Right renal cortex interstitium (tissue), 3 donors: ENCODE results near the gene TAGLN2. TPM values are rescaled to one million over a fixed set of nuclear protein-coding genes. Genes with fewer than 3 reads are reported as not detected.
A peak's percentile ranks its signal among the peaks of the same experiment; 100 is the strongest.

Experiments used
- DNase-seq, 3 donors: peaks; one replicate each; pipeline ENCODE4 v3.0.0-alpha.2; 2013; ENCODE audit warnings: low read depth in 3 of 3, low spot score in 2 of 3
- polyA plus RNA-seq, 3 donors: library from polyadenylated mRNA; unstranded; fragments of 120-200 nt; gene quantifications; one replicate each; pipeline ENCODE4 v1.2.1, GENCODE V29; 2013; ENCODE audit not compliant: insufficient read length in 3 of 3

The TAGLN2 gene
- 100 to 1,000 TPM; 116 to 148 (median 133) TPM for polyA plus RNA-seq

- DNase-seq: peak in 1 of 3 donors; percentile 73
Measured at GRCh38 chr1:159924791-159925718, at the start of gene TAGLN2. Gene TAGLN2 (minus strand): TSS chr1:159925507. CDS start chr1:159920509, 4,998 bp downstream.

DNA sequence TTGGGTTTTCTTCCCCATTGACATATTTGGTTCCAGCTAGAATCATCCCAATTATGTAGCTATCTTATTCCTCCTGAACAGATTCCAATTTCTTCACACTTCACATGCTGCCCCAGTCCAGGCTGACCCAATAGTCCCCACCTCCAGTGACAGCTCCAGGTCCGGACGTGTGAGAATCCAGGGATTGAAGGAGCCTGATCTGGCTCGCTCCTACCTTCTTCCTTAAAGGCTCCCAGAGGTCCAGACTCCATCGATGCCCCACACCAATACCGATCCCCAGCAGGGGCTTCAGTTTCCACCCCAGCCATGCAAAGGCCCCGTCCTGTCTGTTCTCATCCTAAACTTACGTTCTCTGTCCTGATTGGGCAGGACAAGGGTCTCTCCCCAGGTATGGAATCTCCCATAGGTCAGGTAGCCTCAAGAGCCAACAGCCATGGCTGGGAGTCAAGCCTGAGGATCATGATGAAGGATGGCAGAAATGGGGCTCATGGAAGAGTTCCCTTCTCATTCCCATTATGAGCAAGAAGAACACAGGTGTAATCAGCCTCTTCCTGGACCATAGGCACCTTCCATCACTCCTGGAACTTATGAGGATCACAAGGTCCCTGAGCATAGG is 49.2 kb upstream of the TAGLN2 start:
- DNase-seq: no peak

GRCh38 chr1:159973350-159973940 is 48.1 kb upstream of the TAGLN2 start:
- no peak for DNase-seq

GRCh38 chr1:159972443-159973205 is 47.3 kb upstream of the TAGLN2 start:
- no peak for DNase-seq

DNA sequence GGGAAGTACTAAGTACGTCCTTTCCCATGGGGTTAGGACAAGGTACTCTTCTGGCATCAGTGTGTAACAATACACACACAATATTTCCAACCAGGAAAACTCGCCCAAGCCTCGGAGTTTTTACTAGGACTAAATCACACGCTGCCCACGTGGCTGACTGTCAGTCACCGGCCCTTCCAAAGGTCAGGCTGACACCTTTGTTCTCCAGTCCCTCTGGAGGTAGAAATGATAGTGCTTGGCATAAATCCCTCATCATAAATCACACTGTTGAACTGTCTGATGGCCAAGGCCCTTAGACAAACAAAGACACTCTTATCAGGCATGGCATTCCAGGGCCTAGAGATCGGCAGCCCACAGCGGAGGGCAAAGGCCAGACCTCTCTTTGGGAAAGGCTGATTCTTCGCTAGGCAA is 45.6 kb upstream of the TAGLN2 start:
- DNase-seq: no peak

GRCh38 chr1:159968901-159969300 is 43.6 kb upstream of the TAGLN2 start:
- no peak for DNase-seq

GRCh38 chr1:159965263-159965662 is 40.0 kb upstream of the TAGLN2 start:
- DNase-seq: no peak

DNA sequence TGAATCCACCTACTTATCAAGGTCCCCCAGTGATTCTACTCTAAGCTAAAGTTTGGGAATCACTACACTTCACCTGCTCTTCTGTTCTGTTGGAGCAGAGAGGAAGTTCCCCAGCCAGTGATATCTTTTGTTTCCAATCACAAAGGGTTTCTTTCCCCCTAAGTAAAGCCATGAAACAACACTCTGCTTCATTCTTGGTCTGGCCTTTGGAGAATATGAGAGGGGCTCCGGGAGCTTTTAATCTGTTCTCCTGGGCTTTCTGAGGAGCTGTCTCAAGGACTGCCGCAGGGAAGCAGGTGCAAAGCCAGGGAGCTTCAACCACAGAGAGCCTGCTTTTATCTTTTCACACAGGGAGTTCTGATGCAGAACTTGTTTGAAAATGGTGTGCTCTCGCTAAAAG is 38.8 kb upstream of the TAGLN2 start:
- DNase-seq: no peak

DNA sequence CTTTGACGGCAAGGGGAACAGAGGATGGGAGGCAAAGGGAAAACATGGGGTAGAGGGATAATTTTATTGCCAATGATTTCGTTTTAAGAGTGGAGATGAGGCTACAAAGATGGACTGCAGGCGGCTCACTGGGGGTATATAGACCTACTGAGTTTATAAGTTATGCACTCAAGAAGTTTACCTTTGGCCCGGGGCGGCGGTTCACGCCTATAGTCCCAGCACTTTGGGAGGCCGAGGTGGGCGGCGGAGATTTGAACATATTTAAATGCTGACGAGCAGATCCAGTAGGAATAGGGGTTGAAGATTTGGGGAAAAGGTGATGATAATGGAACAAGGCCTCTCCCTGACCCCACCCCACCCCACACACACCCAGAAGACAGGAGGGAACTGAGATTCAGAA is 36.9 kb upstream of the TAGLN2 start:
- DNase-seq: no peak

DNA sequence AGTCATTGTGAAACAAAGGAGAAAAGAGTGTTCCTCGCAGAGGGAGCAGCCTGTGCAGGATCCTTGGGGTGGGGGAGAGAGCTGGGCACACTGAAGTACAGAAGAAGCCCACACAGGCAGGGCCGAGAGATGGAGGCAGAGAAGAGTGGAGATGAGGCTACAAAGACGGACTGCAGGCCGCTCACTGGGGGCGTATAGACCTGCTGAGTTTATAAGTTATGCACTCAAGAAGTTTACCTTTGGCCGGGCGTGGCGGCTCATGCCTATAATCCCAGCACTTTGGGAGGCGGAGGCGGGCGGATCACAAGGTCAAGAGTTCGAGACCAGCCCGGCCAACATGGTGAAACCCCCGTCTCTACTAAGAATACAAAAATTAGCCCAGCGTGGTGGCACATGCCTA is 36.3 kb upstream of the TAGLN2 start:
- no peak for DNase-seq

- no peak for DNase-seq
Measured at GRCh38 chr1:159960721-159961381, 35.5 kb upstream of the TAGLN2 start.

- DNase-seq: no peak
Measured at GRCh38 chr1:159959451-159959850, 34.1 kb upstream of the TAGLN2 start.

GRCh38 chr1:159958719-159959380 is 33.5 kb upstream of the TAGLN2 start:
- DNase-seq: no peak

GRCh38 chr1:159957824-159958268 is 32.5 kb upstream of the TAGLN2 start:
- no peak for DNase-seq

GRCh38 chr1:159955456-159955855 is 30.1 kb upstream of the TAGLN2 start:
- no peak for DNase-seq

DNA sequence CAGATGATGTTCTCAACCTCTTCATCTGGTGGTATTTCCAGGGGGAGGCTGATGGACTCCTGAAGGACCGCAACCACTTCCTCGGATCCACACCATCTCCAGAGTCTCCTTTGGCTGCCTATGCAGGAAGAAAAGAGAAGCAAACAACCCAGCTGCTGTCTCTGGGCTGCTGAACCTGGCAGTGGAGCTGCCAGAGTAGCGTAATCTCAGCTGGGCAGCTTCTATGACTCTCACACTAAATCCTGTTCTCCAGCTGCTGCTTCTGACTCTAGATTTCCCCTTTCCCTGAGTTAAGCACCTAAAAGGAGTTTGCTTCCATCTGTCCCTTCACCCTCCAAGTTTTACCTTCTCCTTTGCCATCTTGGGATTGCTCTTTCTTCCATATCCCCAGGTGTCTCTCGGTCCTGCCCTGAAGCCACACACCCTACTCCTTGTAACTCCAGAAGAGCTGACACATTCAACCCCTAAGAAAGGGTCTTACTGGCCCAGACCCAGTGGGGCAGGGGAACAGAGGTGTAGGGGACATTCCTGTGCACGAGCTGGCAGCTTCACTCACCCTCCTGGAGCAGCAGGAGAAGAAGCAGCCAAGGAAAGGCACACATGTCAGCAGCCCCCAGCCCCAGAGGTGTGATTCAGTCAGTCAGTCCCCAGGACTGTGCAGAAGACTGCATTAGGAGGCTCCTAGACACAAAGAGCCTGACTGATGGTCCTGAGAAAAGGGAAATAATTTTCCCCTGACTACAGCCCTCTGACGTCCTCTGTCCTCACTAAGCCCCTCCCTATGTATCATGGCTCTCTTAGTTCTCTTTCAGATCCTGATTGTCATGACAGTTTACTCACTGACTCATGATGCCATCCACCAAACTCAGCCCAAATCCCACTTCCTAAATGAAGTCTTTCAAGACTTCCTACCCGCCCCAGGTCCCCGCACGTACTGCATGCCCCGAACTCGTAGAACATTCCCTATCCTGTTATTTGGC is 28.5 kb upstream of the TAGLN2 start, which contains the start of gene SLAMF9:
TSS of gene SLAMF9 (minus strand) at position 702 of the 980 bp plus-strand sequence. CDS start at position 602, 100 bp downstream.
- DNase-seq: no peak

GRCh38 chr1:159952932-159953331 is 27.6 kb upstream of the TAGLN2 start:
- no peak for DNase-seq

GRCh38 chr1:159951551-159951950 is 26.2 kb upstream of the TAGLN2 start:
- no peak for DNase-seq
